ENCODE data around the gene PLK3. TPM values are rescaled to one million over a fixed set of nuclear protein-coding genes. Genes with fewer than 3 reads are reported as not detected.
A peak's percentile ranks its signal among the peaks of the same experiment; 100 is the strongest.

The PLK3 gene
- total and polyA plus RNA-seq, 9 of the 15 experiments (the other 6 are each of a cell fraction or from before 2014, with no cell fraction given) = 0.52 to 22.7 (median 11.0) TPM

- TF ChIP-seq, protein P1, sequence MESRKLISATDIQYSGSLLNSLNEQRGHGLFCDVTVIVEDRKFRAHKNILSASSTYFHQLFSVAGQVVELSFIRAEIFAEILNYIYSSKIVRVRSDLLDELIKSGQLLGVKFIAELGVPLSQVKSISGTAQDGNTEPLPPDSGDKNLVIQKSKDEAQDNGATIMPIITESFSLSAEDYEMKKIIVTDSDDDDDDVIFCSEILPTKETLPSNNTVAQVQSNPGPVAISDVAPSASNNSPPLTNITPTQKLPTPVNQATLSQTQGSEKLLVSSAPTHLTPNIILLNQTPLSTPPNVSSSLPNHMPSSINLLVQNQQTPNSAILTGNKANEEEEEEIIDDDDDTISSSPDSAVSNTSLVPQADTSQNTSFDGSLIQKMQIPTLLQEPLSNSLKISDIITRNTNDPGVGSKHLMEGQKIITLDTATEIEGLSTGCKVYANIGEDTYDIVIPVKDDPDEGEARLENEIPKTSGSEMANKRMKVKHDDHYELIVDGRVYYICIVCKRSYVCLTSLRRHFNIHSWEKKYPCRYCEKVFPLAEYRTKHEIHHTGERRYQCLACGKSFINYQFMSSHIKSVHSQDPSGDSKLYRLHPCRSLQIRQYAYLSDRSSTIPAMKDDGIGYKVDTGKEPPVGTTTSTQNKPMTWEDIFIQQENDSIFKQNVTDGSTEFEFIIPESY (CRISPR knock-in tag; IDR thresholded peaks at IDR 0.05) = peak; percentile 51; the same call in 1 of the 2 replicates
- no peak for TF ChIP-seq E2F5 (CRISPR knock-in tag; IDR thresholded peaks at IDR 0.05)
- no peak for TF ChIP-seq ZNF253 (CRISPR knock-in tag; conservative IDR thresholded peaks at IDR 0.05)
- TF ChIP-seq, protein P2, sequence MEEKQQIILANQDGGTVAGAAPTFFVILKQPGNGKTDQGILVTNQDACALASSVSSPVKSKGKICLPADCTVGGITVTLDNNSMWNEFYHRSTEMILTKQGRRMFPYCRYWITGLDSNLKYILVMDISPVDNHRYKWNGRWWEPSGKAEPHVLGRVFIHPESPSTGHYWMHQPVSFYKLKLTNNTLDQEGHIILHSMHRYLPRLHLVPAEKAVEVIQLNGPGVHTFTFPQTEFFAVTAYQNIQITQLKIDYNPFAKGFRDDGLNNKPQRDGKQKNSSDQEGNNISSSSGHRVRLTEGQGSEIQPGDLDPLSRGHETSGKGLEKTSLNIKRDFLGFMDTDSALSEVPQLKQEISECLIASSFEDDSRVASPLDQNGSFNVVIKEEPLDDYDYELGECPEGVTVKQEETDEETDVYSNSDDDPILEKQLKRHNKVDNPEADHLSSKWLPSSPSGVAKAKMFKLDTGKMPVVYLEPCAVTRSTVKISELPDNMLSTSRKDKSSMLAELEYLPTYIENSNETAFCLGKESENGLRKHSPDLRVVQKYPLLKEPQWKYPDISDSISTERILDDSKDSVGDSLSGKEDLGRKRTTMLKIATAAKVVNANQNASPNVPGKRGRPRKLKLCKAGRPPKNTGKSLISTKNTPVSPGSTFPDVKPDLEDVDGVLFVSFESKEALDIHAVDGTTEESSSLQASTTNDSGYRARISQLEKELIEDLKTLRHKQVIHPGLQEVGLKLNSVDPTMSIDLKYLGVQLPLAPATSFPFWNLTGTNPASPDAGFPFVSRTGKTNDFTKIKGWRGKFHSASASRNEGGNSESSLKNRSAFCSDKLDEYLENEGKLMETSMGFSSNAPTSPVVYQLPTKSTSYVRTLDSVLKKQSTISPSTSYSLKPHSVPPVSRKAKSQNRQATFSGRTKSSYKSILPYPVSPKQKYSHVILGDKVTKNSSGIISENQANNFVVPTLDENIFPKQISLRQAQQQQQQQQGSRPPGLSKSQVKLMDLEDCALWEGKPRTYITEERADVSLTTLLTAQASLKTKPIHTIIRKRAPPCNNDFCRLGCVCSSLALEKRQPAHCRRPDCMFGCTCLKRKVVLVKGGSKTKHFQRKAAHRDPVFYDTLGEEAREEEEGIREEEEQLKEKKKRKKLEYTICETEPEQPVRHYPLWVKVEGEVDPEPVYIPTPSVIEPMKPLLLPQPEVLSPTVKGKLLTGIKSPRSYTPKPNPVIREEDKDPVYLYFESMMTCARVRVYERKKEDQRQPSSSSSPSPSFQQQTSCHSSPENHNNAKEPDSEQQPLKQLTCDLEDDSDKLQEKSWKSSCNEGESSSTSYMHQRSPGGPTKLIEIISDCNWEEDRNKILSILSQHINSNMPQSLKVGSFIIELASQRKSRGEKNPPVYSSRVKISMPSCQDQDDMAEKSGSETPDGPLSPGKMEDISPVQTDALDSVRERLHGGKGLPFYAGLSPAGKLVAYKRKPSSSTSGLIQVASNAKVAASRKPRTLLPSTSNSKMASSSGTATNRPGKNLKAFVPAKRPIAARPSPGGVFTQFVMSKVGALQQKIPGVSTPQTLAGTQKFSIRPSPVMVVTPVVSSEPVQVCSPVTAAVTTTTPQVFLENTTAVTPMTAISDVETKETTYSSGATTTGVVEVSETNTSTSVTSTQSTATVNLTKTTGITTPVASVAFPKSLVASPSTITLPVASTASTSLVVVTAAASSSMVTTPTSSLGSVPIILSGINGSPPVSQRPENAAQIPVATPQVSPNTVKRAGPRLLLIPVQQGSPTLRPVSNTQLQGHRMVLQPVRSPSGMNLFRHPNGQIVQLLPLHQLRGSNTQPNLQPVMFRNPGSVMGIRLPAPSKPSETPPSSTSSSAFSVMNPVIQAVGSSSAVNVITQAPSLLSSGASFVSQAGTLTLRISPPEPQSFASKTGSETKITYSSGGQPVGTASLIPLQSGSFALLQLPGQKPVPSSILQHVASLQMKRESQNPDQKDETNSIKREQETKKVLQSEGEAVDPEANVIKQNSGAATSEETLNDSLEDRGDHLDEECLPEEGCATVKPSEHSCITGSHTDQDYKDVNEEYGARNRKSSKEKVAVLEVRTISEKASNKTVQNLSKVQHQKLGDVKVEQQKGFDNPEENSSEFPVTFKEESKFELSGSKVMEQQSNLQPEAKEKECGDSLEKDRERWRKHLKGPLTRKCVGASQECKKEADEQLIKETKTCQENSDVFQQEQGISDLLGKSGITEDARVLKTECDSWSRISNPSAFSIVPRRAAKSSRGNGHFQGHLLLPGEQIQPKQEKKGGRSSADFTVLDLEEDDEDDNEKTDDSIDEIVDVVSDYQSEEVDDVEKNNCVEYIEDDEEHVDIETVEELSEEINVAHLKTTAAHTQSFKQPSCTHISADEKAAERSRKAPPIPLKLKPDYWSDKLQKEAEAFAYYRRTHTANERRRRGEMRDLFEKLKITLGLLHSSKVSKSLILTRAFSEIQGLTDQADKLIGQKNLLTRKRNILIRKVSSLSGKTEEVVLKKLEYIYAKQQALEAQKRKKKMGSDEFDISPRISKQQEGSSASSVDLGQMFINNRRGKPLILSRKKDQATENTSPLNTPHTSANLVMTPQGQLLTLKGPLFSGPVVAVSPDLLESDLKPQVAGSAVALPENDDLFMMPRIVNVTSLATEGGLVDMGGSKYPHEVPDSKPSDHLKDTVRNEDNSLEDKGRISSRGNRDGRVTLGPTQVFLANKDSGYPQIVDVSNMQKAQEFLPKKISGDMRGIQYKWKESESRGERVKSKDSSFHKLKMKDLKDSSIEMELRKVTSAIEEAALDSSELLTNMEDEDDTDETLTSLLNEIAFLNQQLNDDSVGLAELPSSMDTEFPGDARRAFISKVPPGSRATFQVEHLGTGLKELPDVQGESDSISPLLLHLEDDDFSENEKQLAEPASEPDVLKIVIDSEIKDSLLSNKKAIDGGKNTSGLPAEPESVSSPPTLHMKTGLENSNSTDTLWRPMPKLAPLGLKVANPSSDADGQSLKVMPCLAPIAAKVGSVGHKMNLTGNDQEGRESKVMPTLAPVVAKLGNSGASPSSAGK (IDR thresholded peaks at IDR 0.05) = peak; percentile 97
- TF ChIP-seq CUX1 (CRISPR knock-in tag; IDR thresholded peaks at IDR 0.05) = no peak
- TF ChIP-seq ZFX (CRISPR knock-in tag; IDR thresholded peaks at IDR 0.05) = peak; percentile 94
Observed at GRCh38 chr1:44799770-44800584, at the start of gene PLK3 (continued).
